ENCODE results near the gene TNFRSF13B. TPM values are rescaled to one million over a fixed set of nuclear protein-coding genes. Genes with fewer than 3 reads are reported as not detected.

The TNFRSF13B gene
- total RNA-seq, 3 donors from 2014 or later, result 0.80 to 2.9 TPM; not detected in 1

DNA sequence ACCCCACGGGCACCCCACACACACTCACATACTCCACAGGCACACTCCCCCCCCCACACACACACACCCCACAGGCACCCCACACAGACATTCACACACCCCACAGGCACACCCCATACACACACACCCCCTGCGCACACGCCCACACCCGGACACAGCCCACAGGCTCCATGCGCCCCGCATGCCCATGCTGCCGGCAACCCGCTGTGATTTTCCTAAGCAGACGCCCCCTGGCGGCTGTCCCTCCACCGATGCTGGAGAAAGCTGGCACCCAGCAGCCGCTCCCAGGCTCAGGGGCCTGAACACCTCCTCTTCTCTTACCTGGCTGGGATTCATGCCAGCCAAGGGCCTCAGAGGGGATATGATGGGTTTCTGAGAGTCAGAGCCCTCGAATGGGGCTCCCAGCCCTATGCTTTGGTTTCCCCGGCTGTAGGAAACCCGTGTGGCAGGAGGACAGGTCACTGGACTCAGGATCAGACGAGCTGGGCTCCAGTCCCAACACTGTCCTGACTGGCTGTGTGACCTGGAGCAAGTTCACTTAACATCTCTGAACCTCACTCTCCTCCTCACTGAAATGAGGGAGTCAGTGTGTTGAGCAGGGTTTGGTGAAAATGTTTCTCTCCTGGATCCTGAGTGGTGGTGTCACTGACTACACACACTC, 19.6 kb upstream of the TNFRSF13B start:
- Histone ChIP-seq H3K27ac (no peak overlapping the region), H3K4me1 (no peaks in the 10 kb centered on the region), H3K27me3 (no peaks in the 10 kb centered on the region), H3K36me3 (no peaks in the 10 kb centered on the region), H3K9me3 (no peaks in the 10 kb centered on the region), H3K4me3 (no peak overlapping the region)
- no peak for TF ChIP-seq POLR2AphosphoS5 (IDR thresholded peaks at IDR 0.05)
- TF ChIP-seq CTCF (IDR thresholded peaks at IDR 0.05), result peak; percentile 63 to 73 (median 65)
- no peak for TF ChIP-seq POLR2A (IDR thresholded peaks at IDR 0.05)
- DNase-seq (ENCODE audit: low spot score in 2 of 2), result peak; percentile 54 to 81
- intact Hi-C loops (cut with DNase I; ENCODE audit: low total_unique reads), result no loop called here

DNA sequence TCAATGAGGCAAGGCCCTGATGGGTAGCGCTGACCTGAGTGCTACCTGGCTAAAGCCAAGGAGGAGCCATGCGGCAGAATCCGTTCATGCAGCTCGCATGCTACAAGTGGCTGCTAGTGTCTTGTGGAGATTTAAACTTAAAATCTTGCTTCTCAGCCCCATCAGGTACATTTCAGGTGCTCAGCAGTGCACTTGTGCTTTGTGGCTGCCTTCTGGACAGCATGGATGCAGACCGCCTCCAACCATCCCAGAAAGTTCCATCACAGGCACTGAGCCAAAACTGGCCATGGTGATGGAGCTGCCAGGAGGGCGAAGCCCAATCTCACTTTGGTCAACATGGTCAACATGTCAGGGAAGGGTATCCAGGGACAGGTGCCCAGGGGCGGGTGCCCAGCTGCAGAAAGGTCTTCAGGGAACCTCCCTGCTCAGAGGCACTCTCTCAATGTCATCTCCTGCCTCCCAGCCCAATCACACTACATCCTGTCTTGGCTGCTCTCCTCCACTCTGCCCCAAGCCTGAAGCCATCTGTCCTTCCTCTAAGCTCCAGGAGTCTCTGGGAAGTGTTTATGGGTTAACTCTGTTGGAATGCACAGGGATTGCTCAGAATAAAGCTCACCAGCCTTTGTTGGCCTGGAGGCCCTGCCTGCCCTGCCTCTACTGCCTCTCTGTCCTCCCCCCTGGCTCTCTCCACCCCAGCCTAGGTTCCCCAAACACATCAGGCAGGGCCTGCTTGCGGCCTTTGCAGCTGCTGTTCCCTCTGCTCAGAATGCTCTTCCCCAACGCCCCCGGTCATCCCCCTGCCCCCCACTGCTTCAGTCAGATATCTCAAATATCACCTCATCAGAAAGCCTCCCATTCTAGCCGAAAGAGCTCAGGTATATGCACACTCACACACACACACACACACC, 18.3 kb upstream of the TNFRSF13B start:
- Histone ChIP-seq H3K4me3 (no peak overlapping the region), H3K36me3 (no peaks in the 10 kb centered on the region), H3K27me3 (no peaks in the 10 kb centered on the region), H3K9me3 (no peaks in the 10 kb centered on the region), H3K4me1 (no peaks in the 10 kb centered on the region), H3K27ac (no peak overlapping the region)
- TF ChIP-seq CTCF (IDR thresholded peaks at IDR 0.05), result no peak
- TF ChIP-seq POLR2AphosphoS5 (IDR thresholded peaks at IDR 0.05), result no peak
- TF ChIP-seq POLR2A (IDR thresholded peaks at IDR 0.05), result no peak
- intact Hi-C loops (cut with DNase I; ENCODE audit: low total_unique reads), result no loop called here
- no peak for DNase-seq (ENCODE audit: low spot score in 2 of 2)

DNA sequence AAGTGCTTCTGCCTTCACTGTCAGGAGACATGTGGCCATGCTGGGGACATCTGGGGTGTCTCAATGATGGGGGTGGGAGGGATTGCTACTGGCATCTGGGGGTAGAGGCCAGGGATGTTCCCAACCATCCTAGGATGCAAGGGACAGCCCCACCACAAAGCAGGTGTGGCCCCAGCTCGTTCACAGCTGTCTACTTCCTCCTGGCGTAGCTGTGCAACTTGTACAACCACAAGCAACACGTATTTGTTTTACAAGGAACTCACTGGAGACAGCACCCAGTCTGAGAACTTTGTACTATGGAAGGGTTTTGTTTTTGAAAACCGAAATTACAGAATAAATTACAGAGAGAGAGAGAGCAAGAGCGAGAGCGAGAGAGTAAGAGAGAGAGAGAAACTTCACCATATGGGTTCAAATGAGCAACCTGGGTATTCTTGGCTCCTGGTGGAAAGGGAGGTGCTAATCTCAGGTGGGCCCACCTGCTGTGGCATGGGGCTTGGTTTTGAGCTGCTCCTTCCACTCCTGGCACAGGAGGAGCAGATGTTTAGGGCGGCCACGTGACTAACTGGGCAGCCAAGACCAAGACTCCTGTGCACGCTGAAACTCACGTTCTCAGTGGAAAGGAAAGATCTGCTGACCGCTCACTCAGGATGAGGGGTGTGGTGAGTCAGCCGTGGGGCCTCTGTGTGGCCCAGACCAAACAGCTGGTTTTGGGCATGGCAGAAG, 17.5 kb upstream of the TNFRSF13B start:
- no peaks in the 10 kb centered on the region for H3K36me3 ChIP-seq
- no peaks in the 10 kb centered on the region for H3K27me3 ChIP-seq
- no peak for DNase-seq (ENCODE audit: low spot score in 2 of 2)
- intact Hi-C loops (cut with DNase I; ENCODE audit: low total_unique reads), result no loop called here
- H3K27ac ChIP-seq, result peak overlapping the region in 1 of 2 donors; percentile 66
- TF ChIP-seq POLR2AphosphoS5 (IDR thresholded peaks at IDR 0.05), result no peak
- TF ChIP-seq POLR2A (IDR thresholded peaks at IDR 0.05), result no peak
- TF ChIP-seq CTCF (IDR thresholded peaks at IDR 0.05), result no peak
- H3K9me3 ChIP-seq, result no peaks in the 10 kb centered on the region
- no peaks in the 10 kb centered on the region for H3K4me1 ChIP-seq
- no peak overlapping the region for H3K4me3 ChIP-seq

DNA sequence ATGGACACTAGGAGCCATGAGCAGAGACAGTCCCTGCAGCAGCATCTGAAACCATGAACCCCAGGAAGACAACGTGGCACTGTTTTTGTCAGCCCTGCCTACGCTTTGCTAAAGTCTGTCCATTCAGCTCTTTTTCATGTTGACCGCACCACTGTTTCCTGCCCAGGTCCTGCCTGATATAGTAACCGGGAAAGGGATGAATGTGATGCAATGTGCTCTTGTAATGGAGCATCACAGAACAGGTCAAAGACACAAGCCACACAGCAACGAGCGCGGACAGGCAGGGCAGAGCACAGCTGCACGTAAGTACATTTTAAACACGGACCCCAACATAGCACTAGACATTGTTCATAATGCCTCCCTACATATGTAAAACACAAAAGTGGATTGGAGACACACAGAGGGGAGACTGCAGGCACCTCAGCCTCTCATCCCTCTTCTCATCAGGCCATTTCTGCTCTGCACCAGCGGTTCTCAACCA, 16.9 kb upstream of the TNFRSF13B start:
- no peak for TF ChIP-seq POLR2AphosphoS5 (IDR thresholded peaks at IDR 0.05)
- TF ChIP-seq POLR2A (IDR thresholded peaks at IDR 0.05), result no peak
- no peak for TF ChIP-seq CTCF (IDR thresholded peaks at IDR 0.05)
- peak in 1 of 2 donors; percentile 34 for DNase-seq (ENCODE audit: low spot score in 2 of 2)
- Histone ChIP-seq H3K27me3 (no peaks in the 10 kb centered on the region), H3K9me3 (no peaks in the 10 kb centered on the region), H3K27ac (peak overlapping the region in 1 of 2 donors; percentile 66), H3K36me3 (no peaks in the 10 kb centered on the region), H3K4me3 (no peak overlapping the region), H3K4me1 (no peaks in the 10 kb centered on the region)
- intact Hi-C loops (cut with DNase I; ENCODE audit: low total_unique reads), result no loop called here
